Activated naive CD4-positive, alpha-beta T cell treated with anti-CD3 and anti-CD28 coated beads for 36 hours (primary cell): ENCODE results near the gene AJAP1. TPM values are rescaled to one million over a fixed set of nuclear protein-coding genes. Genes with fewer than 3 reads are reported as not detected.

Source experiments
- CTCF ChIA-PET: fragments of 350-600 bp; sonication (Branson Sonifier 250); formaldehyde crosslinking; loops from one replicate; lab custom pipeline; 2021; ENCODE audit warnings: antibody characterized with exemption; lab: Charles Lee
- DNase-seq: peaks from one replicate; pipeline ENCODE4 v3.0.0-alpha.2; 2020
- H3K27ac Mint-ChIP-seq: one replicate; pipeline ENCODE4 v1.8.0; 2021; ENCODE audit warnings: mild to moderate bottlenecking, mixed read lengths
- H3K27me3 Mint-ChIP-seq: one replicate; pipeline ENCODE4 v1.8.0; 2021; ENCODE audit warnings: low read depth, mixed read lengths
- H3K36me3 Mint-ChIP-seq: one replicate; pipeline ENCODE4 v1.8.0; 2021; ENCODE audit warnings: low read depth, mixed read lengths
- H3K4me1 Mint-ChIP-seq: one replicate; pipeline ENCODE4 v1.8.0; 2021; ENCODE audit warnings: low read depth, mixed read lengths
- H3K4me3 Mint-ChIP-seq: one replicate; pipeline ENCODE4 v1.8.0; 2021; ENCODE audit warnings: mild to moderate bottlenecking, moderate library complexity, mixed read lengths
- H3K9me3 Mint-ChIP-seq: one replicate; pipeline ENCODE4 v1.8.0; 2021; ENCODE audit warnings: mixed read lengths
- intact Hi-C: fragments of 100-400 bp; cut with micrococcal nuclease; formaldehyde crosslinking; loops from one replicate; pipeline ENCODE4 v1.15.1; 2023
- total RNA-seq, 2 experiments: library from RNA; stranded (reverse); gene quantifications; one replicate each; pipeline ENCODE4 v1.2.3, GENCODE V29; 2021

The AJAP1 gene
- total RNA-seq, 2 experiments from 2014 or later: 0.15 TPM; not detected in 1

DNA sequence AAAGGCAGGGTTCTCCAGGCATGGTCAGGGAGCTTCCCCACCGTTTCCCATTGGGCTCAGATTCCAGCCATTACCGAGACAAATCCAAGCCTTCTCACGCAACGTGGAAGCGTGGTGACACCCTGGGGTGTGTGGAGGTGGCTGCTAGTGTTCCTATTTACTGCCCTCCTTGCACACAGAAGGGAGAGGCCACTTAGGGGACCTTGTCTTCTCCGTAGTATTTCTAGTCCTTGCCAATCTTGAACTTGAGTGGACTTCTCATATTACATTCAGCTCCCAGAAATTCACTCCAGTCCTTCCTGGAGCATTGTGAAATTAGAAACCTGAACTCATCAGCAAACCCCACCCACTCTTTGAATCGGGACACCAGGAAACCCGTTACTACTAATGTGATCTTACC is 131.6 kb downstream of the AJAP1 start:
- no peak overlapping the region for H3K4me3 Mint-ChIP-seq
- no peak overlapping the region for H3K27ac Mint-ChIP-seq
- CTCF ChIA-PET: no interaction called here
- peaks cover 2% of the 10 kb centered on the region for H3K27me3 Mint-ChIP-seq
- intact Hi-C loops: no loop called here
- no peaks in the 10 kb centered on the region for H3K9me3 Mint-ChIP-seq
- H3K36me3 Mint-ChIP-seq: no peaks in the 10 kb centered on the region
- DNase-seq: no peak
- no peaks in the 10 kb centered on the region for H3K4me1 Mint-ChIP-seq

DNA sequence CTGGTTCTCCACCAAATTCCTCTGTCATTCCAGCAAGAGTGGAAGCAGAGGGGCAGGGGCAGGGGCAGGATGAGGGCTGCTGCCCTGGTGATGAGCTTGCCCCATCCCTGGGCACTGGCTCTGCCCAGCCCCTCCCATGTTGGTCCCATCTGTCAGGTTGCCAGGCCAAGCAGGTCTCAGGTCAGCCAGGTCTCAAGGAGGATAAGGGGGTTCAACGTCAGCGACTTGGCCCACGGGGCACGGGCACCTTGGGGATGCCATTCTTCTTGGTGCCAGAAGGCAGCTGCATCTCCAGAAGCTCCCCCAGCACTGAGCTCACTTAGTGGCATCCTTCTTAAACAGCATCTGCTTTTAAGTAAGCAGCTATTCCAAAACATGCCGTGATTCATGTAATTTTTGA is 133.1 kb downstream of the AJAP1 start:
- no peak overlapping the region for H3K27ac Mint-ChIP-seq
- H3K4me1 Mint-ChIP-seq: no peaks in the 10 kb centered on the region
- intact Hi-C loops: no loop called here
- H3K36me3 Mint-ChIP-seq: no peaks in the 10 kb centered on the region
- peaks cover 2% of the 10 kb centered on the region for H3K27me3 Mint-ChIP-seq
- no peak overlapping the region for H3K4me3 Mint-ChIP-seq
- H3K9me3 Mint-ChIP-seq: no peaks in the 10 kb centered on the region
- CTCF ChIA-PET: no interaction called here
- DNase-seq: no peak

DNA sequence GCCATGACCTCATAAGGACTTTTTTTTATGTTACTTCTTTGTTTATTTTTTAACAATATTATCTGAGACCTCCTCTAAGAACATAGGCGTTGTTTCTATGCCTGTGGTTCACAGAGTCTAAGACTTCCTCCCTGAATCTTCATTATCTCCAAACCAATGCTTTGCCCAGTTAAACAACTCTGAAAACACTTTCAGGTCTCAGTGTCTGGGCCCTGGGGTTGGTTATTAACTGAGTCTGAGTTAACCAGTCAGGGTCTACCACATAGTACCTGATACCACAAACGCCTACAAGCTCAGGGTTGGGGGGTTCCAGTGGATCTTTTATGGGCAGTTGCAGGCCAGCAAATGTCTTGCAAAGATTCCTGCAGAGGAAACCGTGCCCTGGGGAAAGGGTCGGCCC is 138.2 kb downstream of the AJAP1 start:
- Mint-ChIP-seq H3K27ac (no peak overlapping the region), H3K4me3 (no peak overlapping the region), H3K27me3 (peaks cover 2% of the 10 kb centered on the region), H3K4me1 (no peaks in the 10 kb centered on the region), H3K36me3 (no peaks in the 10 kb centered on the region), H3K9me3 (no peaks in the 10 kb centered on the region)
- intact Hi-C loops: no loop called here
- DNase-seq: no peak
- CTCF ChIA-PET: no interaction called here

DNA sequence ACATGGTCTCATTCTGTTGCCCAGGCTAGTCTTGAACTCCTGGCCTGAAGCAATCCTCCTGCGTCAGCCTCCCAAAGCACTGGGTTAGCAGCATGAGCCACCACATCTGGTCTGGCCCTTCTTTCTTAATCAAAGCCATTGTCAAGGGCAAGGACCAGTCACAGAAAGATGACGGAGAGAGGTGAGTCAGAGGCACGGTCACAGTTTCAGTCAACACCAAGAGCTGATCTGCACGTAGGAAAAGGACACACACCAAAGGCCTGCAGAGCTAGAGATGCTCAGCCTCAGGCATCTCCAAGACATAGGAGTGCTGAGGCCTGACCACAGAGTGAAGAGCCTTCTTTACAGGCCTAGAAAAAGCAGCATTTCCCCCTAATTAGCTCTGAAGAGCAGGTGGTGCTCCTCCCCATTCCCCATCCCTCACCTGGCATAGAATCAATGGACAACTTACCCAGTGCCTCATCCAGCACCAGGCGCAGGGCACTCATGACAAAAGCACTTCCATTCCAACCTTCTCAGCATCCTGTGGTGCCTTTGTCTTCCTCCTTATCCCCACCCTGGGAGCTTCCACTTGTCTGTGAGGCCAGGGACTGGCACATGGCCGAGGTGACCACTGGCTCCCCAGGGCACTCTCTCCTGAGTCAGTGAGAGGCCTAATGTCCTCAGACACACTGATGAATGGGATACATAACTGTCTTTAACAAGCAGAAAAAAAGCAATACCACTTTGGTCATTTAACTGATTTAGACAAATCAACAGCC is 139.8 kb downstream of the AJAP1 start:
- CTCF ChIA-PET: no interaction called here
- H3K4me1 Mint-ChIP-seq: no peaks in the 10 kb centered on the region
- H3K4me3 Mint-ChIP-seq: no peak overlapping the region
- no peaks in the 10 kb centered on the region for H3K9me3 Mint-ChIP-seq
- intact Hi-C loops: no loop called here
- peaks cover 4% of the 10 kb centered on the region for H3K27me3 Mint-ChIP-seq
- H3K27ac Mint-ChIP-seq: no peak overlapping the region
- H3K36me3 Mint-ChIP-seq: no peaks in the 10 kb centered on the region
- no peak for DNase-seq

DNA sequence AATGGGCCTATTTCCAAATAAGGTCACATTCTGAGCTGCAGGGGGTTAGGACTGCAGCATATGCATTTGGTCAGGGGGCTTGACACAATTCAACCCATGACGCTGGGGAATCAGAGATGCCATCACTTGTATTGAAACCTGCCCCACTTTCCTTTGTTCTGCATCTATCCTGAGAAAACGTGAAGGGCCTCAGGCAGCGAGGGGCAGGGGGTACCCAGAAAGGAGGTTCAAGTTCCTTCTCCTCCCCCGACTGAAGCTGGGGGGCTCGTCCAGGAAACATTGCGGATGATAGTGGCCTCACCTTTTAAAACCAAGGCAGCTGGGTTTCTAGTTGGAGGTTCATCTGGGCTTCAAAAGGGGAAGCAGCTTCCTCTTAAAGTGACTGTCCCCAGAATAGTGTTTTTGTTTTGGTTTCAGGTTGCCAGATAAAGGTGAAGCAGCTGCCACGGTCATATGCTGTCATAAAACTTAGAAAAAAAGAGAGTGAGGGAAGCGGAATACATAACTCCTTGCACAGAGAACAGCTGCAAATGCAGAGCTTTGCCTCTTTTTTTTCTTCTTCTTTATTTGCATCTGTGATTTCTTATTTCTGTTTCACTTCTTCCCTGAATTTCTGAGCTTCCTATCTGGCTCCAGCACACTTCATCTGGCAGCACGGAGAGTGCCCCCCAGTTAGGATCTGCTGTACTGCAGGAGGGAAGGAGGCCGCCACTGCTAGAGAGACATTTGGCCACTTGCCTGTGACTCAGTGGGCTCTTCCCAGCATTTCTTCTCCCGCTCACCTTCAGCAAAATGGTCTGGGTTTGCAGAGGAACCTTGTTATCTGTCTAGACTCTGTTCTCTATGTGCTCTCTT is 142.0 kb downstream of the AJAP1 start:
- no peak for DNase-seq
- no peaks in the 10 kb centered on the region for H3K9me3 Mint-ChIP-seq

DNA sequence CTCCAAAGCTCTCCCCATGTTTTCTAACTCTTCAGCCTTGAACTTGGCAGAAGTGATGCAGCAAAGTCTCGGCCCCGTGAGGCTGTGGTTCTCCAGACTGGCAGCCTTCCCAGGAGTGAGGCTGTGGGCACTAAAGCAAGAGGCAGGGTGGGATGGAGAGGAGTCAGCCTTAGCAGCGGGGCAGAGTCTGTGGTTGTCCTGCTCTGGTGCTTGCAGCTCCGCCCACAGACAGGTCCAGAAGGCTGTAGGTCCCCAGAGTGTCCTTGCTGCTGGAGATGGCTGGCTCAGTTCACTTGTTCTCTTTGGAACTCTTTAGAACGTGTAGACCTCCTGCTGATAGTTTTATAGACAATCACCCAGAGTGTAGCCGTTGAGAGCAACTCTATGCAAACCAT is 142.6 kb downstream of the AJAP1 start:
- Mint-ChIP-seq H3K4me1 (no peaks in the 10 kb centered on the region), H3K27ac (no peak overlapping the region), H3K36me3 (no peaks in the 10 kb centered on the region), H3K27me3 (peaks cover 10% of the 10 kb centered on the region), H3K4me3 (no peak overlapping the region), H3K9me3 (no peaks in the 10 kb centered on the region)
- no peak for DNase-seq
- CTCF ChIA-PET: no interaction called here
- intact Hi-C loops: no loop called here

More for the DNA sequence above, 142.0 kb downstream of the AJAP1 start:
- Mint-ChIP-seq H3K27ac (no peak overlapping the region), H3K27me3 (peaks cover 9% of the 10 kb centered on the region), H3K36me3 (no peaks in the 10 kb centered on the region), H3K4me1 (no peaks in the 10 kb centered on the region), H3K4me3 (no peak overlapping the region)
- CTCF ChIA-PET: no interaction called here
- intact Hi-C loops: no loop called here

DNA sequence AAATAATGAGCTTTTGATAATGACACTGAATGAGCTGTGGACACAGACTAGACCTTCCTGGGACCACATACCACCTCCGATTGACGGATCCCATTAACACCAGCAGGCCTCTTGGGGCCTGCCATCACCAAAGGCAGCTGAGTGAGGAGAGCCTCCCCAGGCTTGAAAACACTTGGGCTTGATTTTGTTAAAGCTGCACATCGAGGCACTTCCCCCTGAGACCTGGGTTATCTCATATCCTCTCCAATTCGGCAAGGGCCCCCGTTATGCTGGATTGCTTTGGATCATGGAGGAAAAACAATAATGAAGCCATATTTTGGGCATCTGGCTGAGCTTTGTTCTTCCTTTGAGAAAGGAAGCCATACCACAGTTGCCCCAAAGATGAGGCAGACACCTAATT is 143.0 kb downstream of the AJAP1 start:
- Mint-ChIP-seq H3K27me3 (peaks cover 11% of the 10 kb centered on the region), H3K36me3 (no peaks in the 10 kb centered on the region), H3K9me3 (no peaks in the 10 kb centered on the region), H3K4me3 (no peak overlapping the region), H3K27ac (no peak overlapping the region), H3K4me1 (no peaks in the 10 kb centered on the region)
- intact Hi-C loops: no loop called here
- no peak for DNase-seq
- CTCF ChIA-PET: no interaction called here

DNA sequence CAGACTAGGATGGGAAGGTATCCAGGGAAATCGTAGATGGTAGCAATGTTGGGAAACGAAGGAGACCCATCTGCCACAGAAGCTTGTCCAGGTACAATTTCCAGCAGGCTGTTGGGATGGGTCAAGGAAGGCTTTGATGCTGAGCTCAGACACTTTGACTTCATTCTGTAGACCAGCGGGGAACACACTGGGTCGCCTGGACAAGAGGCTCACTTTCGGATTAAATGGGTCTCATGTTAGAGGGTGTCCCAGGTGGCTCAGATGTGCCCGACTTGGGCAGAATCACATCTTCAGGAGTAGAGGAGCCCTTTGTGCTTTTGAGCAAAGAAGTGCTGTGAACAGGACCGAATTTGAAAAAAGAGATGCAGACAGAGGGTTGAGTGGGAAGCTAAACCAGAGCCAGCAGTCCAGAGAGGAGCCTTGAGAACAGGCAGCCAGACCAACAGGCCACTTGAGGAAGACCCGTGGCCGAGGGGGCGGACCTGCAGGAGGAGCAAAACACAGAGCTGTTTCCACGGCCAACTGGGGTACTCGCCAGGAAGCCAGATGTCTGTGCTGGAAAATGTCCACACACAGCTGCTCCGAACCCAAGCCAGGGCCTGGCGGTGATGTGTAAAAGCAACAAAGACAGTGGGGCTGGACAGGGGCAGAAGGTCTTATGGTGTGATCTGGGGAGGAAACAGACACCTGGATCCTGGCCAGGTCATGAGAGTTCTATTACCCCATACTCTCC is 146.9 kb downstream of the AJAP1 start:
- intact Hi-C loops: no loop called here
- no peaks in the 10 kb centered on the region for H3K36me3 Mint-ChIP-seq
- CTCF ChIA-PET: no interaction called here
- peaks cover 27% of the 10 kb centered on the region for H3K27me3 Mint-ChIP-seq
- H3K9me3 Mint-ChIP-seq: peaks cover 6% of the 10 kb centered on the region
- no peaks in the 10 kb centered on the region for H3K4me1 Mint-ChIP-seq
- no peak for DNase-seq
- H3K27ac Mint-ChIP-seq: no peak overlapping the region
- no peak overlapping the region for H3K4me3 Mint-ChIP-seq

DNA sequence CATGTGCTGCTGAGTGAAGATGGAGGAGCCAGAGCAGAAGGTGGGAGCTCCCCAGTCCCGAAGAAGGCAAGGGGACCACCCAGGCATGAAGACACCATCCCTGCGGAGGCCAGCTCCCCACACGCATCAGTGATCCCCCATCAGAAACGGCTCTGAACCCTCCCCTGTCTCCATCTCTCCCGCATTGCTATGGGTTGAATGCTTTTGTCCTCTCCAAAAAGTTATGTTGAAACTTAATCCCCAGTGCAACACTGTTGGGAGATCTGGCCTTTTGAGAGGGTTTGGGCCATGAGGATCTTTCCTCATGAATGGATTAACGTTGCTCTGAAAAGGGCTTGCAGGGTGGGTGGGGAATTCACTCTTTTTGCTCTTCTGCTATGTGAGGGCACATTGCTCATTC is 147.6 kb downstream of the AJAP1 start:
- Mint-ChIP-seq H3K9me3 (peaks cover 7% of the 10 kb centered on the region), H3K4me1 (no peaks in the 10 kb centered on the region), H3K36me3 (peaks cover 2% of the 10 kb centered on the region), H3K27me3 (peaks cover 29% of the 10 kb centered on the region), H3K27ac (no peak overlapping the region), H3K4me3 (no peak overlapping the region)
- CTCF ChIA-PET: no interaction called here
- DNase-seq: no peak
- intact Hi-C loops: no loop called here

DNA sequence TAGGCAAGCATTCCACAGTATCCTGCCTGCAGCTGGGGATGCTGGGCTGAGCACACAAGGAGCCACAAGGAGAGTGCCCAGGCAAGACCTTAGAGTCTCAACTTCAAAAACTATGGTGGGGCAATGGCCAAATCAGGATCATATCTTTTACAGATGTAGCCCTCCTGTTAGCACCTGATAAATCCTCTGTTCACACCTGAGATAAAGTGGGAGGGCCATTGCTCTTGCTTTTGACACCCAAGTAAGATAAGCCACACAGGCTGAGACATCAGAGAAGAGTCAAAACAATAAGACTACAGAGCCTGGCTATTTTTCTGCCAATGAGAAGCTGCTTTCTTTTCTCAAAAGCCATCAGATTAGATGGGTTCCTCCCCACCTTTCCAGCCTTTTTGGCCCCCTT is 148.9 kb downstream of the AJAP1 start:
- H3K36me3 Mint-ChIP-seq: peaks cover 2% of the 10 kb centered on the region
- CTCF ChIA-PET: interaction anchor here (0.7 kb wide), 1 partner anchor 420 kb away, joined by 3 read pairs; no protein-coding TSS in a partner anchor
- intact Hi-C loops: no loop called here
- DNase-seq: no peak
- peaks cover 7% of the 10 kb centered on the region for H3K9me3 Mint-ChIP-seq
- no peak overlapping the region for H3K4me3 Mint-ChIP-seq
- no peak overlapping the region for H3K27ac Mint-ChIP-seq
- no peaks in the 10 kb centered on the region for H3K4me1 Mint-ChIP-seq
- peaks cover 32% of the 10 kb centered on the region for H3K27me3 Mint-ChIP-seq

DNA sequence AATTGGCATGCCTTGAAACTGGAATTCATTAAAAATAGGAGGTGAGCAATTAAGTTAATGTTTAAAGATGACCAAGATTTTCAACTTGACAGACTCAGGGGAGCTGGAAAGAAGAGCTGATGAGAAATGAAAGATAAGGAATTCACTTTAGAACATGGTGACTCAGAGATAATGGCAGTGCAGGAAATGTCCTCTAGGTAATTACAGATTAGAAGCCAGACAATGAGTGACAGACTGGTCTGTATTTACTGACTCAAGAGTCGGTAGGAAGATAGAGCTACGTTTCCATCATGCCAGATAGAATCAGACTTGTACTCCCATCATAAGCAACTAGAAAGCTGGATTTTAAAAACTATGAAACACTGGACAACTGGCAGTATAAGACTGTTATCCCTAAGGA is 151.6 kb downstream of the AJAP1 start:
- CTCF ChIA-PET: interaction anchor here (0.6 kb wide), 1 partner anchor 939 kb away, joined by 3 read pairs; no protein-coding TSS in a partner anchor
- no peak for DNase-seq
- no peaks in the 10 kb centered on the region for H3K4me1 Mint-ChIP-seq
- H3K36me3 Mint-ChIP-seq: peaks cover 2% of the 10 kb centered on the region
- peaks cover 38% of the 10 kb centered on the region for H3K27me3 Mint-ChIP-seq
- H3K27ac Mint-ChIP-seq: no peak overlapping the region
- intact Hi-C loops: no loop called here
- H3K4me3 Mint-ChIP-seq: no peak overlapping the region
- peaks cover 9% of the 10 kb centered on the region for H3K9me3 Mint-ChIP-seq

DNA sequence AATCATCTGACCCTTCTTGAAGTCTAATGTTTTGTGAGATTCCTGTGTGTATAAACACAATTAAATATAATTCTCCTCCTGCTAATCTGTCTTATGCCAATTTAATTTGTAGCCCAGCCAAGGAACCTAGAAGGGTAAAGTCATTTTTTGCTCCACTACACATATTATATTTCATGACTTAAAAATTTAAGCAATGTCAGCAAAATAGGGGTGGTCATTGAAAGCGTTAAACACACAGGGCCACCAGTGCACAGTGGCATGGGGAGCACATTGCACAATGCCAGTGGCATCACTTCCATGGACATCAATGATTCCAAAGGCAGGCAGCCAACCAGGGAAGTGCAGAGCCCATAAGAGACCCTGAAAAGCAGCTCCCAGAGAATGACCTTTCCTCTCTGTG is 166.1 kb downstream of the AJAP1 start:
- no peak overlapping the region for H3K27ac Mint-ChIP-seq
- H3K4me1 Mint-ChIP-seq: no peaks in the 10 kb centered on the region
- H3K9me3 Mint-ChIP-seq: peaks cover 6% of the 10 kb centered on the region
- H3K27me3 Mint-ChIP-seq: no peaks in the 10 kb centered on the region
- CTCF ChIA-PET: no interaction called here
- no peaks in the 10 kb centered on the region for H3K36me3 Mint-ChIP-seq
- H3K4me3 Mint-ChIP-seq: no peak overlapping the region
- DNase-seq: no peak
- intact Hi-C loops: loop anchor here (10.0 kb wide), 1 partner anchor 906 kb away; no protein-coding TSS in a partner anchor
